ENCODE results near the gene HOXB2. TPM values are rescaled to one million over a fixed set of nuclear protein-coding genes. Genes with fewer than 3 reads are reported as not detected.

HOXB2 gene
- total RNA-seq, 1 donor from 2014 or later: 1.9 TPM

- no peak for TF ChIP-seq CTCF (IDR thresholded peaks at IDR 0.05; ENCODE audit: borderline replicate concordance)
- Histone ChIP-seq H3K9me3 (replicated peaks) (no peaks in the 10 kb centered on the region), H3K36me3 (no peaks in the 10 kb centered on the region), H3K27ac (replicated peaks) (no peak overlapping the region), H3K27me3 (ENCODE audit: low read depth) (peaks cover 100% of the 10 kb centered on the region), H3K4me1 (peaks cover 6% of the 10 kb centered on the region), H3K4me3 (no peak overlapping the region)
- DNase-seq: no peak
- intact Hi-C loops (cut with micrococcal nuclease): no loop called here
These were observed 17.4 kb downstream of the HOXB2 start for GRCh38 chr17:48527547-48527932.

GRCh38 chr17:48526608-48527546 lies 18.0 kb downstream of the HOXB2 start:
- Histone ChIP-seq H3K36me3 (no peaks in the 10 kb centered on the region), H3K9me3 (replicated peaks) (no peaks in the 10 kb centered on the region), H3K27me3 (ENCODE audit: low read depth) (peaks cover 99% of the 10 kb centered on the region), H3K27ac (replicated peaks) (no peak overlapping the region), H3K4me1 (peaks cover 6% of the 10 kb centered on the region), H3K4me3 (peak overlapping the region; percentile 37)
- intact Hi-C loops (cut with micrococcal nuclease): no loop called here
- TF ChIP-seq CTCF (IDR thresholded peaks at IDR 0.05; ENCODE audit: borderline replicate concordance): no peak
- no peak for DNase-seq

- Histone ChIP-seq H3K4me1 (peaks cover 6% of the 10 kb centered on the region), H3K27ac (replicated peaks) (no peak overlapping the region), H3K9me3 (replicated peaks) (no peaks in the 10 kb centered on the region), H3K36me3 (no peaks in the 10 kb centered on the region), H3K27me3 (ENCODE audit: low read depth) (peaks cover 99% of the 10 kb centered on the region), H3K4me3 (no peak overlapping the region)
- no peak for DNase-seq
- no peak for TF ChIP-seq CTCF (IDR thresholded peaks at IDR 0.05; ENCODE audit: borderline replicate concordance)
- intact Hi-C loops (cut with micrococcal nuclease): no loop called here
These were observed 21.9 kb downstream of the HOXB2 start for GRCh38 chr17:48523010-48523409.

GRCh38 chr17:48522031-48522653 lies 22.8 kb downstream of the HOXB2 start:
- Histone ChIP-seq H3K9me3 (replicated peaks) (no peaks in the 10 kb centered on the region), H3K36me3 (no peaks in the 10 kb centered on the region), H3K4me3 (no peak overlapping the region), H3K27me3 (ENCODE audit: low read depth) (peaks cover 99% of the 10 kb centered on the region), H3K4me1 (peaks cover 4% of the 10 kb centered on the region), H3K27ac (replicated peaks) (no peak overlapping the region)
- intact Hi-C loops (cut with micrococcal nuclease): no loop called here
- DNase-seq: no peak
- no peak for TF ChIP-seq CTCF (IDR thresholded peaks at IDR 0.05; ENCODE audit: borderline replicate concordance)

- H3K27me3 ChIP-seq (ENCODE audit: low read depth): peaks cover 99% of the 10 kb centered on the region
- intact Hi-C loops (cut with micrococcal nuclease): no loop called here
- H3K9me3 ChIP-seq (replicated peaks): no peaks in the 10 kb centered on the region
- H3K36me3 ChIP-seq: no peaks in the 10 kb centered on the region
- no peak for DNase-seq
- no peak overlapping the region for H3K4me3 ChIP-seq
- H3K27ac ChIP-seq (replicated peaks): no peak overlapping the region
- H3K4me1 ChIP-seq: no peaks in the 10 kb centered on the region
- TF ChIP-seq CTCF (IDR thresholded peaks at IDR 0.05; ENCODE audit: borderline replicate concordance): no peak
These were observed 24.3 kb downstream of the HOXB2 start for GRCh38 chr17:48520631-48521079.

All from left ventricle myocardium inferior (tissue), 1 donor.